Measurements from ENCODE around the gene CHMP6. TPM values are rescaled to one million over a fixed set of nuclear protein-coding genes. Genes with fewer than 3 reads are reported as not detected.

CHMP6 gene
- total RNA-seq, 1 experiment from 2014 or later, result 15.0 TPM

GRCh38 chr17:80960037-80960796, 31.4 kb upstream of the CHMP6 start (continued):
- TF ChIP-seq CBFB (CRISPR knock-in tag; IDR thresholded peaks at IDR 0.05; ENCODE audit: low read depth), result no peak
- TF ChIP-seq, protein P1, sequence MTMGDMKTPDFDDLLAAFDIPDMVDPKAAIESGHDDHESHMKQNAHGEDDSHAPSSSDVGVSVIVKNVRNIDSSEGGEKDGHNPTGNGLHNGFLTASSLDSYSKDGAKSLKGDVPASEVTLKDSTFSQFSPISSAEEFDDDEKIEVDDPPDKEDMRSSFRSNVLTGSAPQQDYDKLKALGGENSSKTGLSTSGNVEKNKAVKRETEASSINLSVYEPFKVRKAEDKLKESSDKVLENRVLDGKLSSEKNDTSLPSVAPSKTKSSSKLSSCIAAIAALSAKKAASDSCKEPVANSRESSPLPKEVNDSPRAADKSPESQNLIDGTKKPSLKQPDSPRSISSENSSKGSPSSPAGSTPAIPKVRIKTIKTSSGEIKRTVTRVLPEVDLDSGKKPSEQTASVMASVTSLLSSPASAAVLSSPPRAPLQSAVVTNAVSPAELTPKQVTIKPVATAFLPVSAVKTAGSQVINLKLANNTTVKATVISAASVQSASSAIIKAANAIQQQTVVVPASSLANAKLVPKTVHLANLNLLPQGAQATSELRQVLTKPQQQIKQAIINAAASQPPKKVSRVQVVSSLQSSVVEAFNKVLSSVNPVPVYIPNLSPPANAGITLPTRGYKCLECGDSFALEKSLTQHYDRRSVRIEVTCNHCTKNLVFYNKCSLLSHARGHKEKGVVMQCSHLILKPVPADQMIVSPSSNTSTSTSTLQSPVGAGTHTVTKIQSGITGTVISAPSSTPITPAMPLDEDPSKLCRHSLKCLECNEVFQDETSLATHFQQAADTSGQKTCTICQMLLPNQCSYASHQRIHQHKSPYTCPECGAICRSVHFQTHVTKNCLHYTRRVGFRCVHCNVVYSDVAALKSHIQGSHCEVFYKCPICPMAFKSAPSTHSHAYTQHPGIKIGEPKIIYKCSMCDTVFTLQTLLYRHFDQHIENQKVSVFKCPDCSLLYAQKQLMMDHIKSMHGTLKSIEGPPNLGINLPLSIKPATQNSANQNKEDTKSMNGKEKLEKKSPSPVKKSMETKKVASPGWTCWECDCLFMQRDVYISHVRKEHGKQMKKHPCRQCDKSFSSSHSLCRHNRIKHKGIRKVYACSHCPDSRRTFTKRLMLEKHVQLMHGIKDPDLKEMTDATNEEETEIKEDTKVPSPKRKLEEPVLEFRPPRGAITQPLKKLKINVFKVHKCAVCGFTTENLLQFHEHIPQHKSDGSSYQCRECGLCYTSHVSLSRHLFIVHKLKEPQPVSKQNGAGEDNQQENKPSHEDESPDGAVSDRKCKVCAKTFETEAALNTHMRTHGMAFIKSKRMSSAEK (CRISPR knock-in tag; IDR thresholded peaks at IDR 0.05; ENCODE audit: borderline replicate concordance), result no peak
- TF ChIP-seq ZNF263 (CRISPR knock-in tag; IDR thresholded peaks at IDR 0.05; ENCODE audit: low read depth), result no peak

GRCh38 chr17:80960797-80961452, 30.7 kb upstream of the CHMP6 start:
- DNase-seq (ENCODE audit: low spot score), result no peak
- Mint-ChIP-seq H3K9me3 (no peaks in the 10 kb centered on the region), H3K27me3 (ENCODE audit: low read depth) (no peaks in the 10 kb centered on the region), H3K36me3 (no peaks in the 10 kb centered on the region; the same call in 1 of the 2 replicates), H3K27ac (no peak overlapping the region), H3K4me3 (no peak overlapping the region), H3K4me1 (no peaks in the 10 kb centered on the region)
- no peak for ATAC-seq
- TF ChIP-seq KAT7 (CRISPR knock-in tag; IDR thresholded peaks at IDR 0.05; ENCODE audit: borderline replicate concordance) (no peak), EMX1 (CRISPR knock-in tag; IDR thresholded peaks at IDR 0.05) (no peak), NFATC4 (CRISPR knock-in tag; IDR thresholded peaks at IDR 0.05) (no peak), ATF6 (CRISPR knock-in tag; IDR thresholded peaks at IDR 0.05) (no peak), MXD4 (CRISPR knock-in tag; IDR thresholded peaks at IDR 0.05; ENCODE audit: borderline replicate concordance) (no peak), FOXP4 (CRISPR knock-in tag; IDR thresholded peaks at IDR 0.05) (no peak), E2F5 (CRISPR knock-in tag; IDR thresholded peaks at IDR 0.05) (no peak), IRF2 (CRISPR knock-in tag; IDR thresholded peaks at IDR 0.05; ENCODE audit: borderline replicate concordance, low read depth) (no peak), NFYB (CRISPR knock-in tag; conservative IDR thresholded peaks at IDR 0.05; ENCODE audit: low read depth) (no peak), PRRX2 (CRISPR knock-in tag; IDR thresholded peaks at IDR 0.05) (no peak), USF1 (CRISPR knock-in tag; IDR thresholded peaks at IDR 0.05) (no peak), TEAD4 (CRISPR knock-in tag; IDR thresholded peaks at IDR 0.05) (no peak), SOX15 (CRISPR knock-in tag; IDR thresholded peaks at IDR 0.05) (no peak), TEAD1 (CRISPR knock-in tag; IDR thresholded peaks at IDR 0.05) (no peak), ETV6 (CRISPR knock-in tag; IDR thresholded peaks at IDR 0.05) (no peak)
- TF ChIP-seq, protein P2, sequence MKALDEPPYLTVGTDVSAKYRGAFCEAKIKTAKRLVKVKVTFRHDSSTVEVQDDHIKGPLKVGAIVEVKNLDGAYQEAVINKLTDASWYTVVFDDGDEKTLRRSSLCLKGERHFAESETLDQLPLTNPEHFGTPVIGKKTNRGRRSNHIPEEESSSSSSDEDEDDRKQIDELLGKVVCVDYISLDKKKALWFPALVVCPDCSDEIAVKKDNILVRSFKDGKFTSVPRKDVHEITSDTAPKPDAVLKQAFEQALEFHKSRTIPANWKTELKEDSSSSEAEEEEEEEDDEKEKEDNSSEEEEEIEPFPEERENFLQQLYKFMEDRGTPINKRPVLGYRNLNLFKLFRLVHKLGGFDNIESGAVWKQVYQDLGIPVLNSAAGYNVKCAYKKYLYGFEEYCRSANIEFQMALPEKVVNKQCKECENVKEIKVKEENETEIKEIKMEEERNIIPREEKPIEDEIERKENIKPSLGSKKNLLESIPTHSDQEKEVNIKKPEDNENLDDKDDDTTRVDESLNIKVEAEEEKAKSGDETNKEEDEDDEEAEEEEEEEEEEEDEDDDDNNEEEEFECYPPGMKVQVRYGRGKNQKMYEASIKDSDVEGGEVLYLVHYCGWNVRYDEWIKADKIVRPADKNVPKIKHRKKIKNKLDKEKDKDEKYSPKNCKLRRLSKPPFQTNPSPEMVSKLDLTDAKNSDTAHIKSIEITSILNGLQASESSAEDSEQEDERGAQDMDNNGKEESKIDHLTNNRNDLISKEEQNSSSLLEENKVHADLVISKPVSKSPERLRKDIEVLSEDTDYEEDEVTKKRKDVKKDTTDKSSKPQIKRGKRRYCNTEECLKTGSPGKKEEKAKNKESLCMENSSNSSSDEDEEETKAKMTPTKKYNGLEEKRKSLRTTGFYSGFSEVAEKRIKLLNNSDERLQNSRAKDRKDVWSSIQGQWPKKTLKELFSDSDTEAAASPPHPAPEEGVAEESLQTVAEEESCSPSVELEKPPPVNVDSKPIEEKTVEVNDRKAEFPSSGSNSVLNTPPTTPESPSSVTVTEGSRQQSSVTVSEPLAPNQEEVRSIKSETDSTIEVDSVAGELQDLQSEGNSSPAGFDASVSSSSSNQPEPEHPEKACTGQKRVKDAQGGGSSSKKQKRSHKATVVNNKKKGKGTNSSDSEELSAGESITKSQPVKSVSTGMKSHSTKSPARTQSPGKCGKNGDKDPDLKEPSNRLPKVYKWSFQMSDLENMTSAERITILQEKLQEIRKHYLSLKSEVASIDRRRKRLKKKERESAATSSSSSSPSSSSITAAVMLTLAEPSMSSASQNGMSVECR (CRISPR knock-in tag; IDR thresholded peaks at IDR 0.05; ENCODE audit: borderline replicate concordance), result no peak
- ChIA-PET POLR2A (no interaction called here), CTCF (no interaction called here)

All from WTC11 (cell line).